HEK293 (cell line): ENCODE data around the gene TMX2.

Experiments used
- EGR2 ChIP-seq: fragments of 450-650 bp; formaldehyde crosslinking; IDR thresholded peaks from 2 replicates; pipeline ENCODE4 v1.5.1; 2016; ENCODE audit warnings: low read depth, missing biosample characterization, missing genetic modification characterization
- KLF1 ChIP-seq: fragments of 450-650 bp; formaldehyde crosslinking; IDR thresholded peaks from 2 replicates; pipeline ENCODE4 v1.5.1; 2016; ENCODE audit warnings: missing biosample characterization, missing genetic modification characterization
- KLF17 ChIP-seq: fragments of 450-650 bp; formaldehyde crosslinking; IDR thresholded peaks from 2 replicates; pipeline ENCODE4 v1.5.1; 2016; ENCODE audit warnings: missing biosample characterization, missing genetic modification characterization
- PRDM10 ChIP-seq: fragments of 450-650 bp; formaldehyde crosslinking; IDR thresholded peaks from 2 replicates; pipeline ENCODE4 v1.5.1; 2016; ENCODE audit warnings: missing biosample characterization, missing genetic modification characterization
- ZBTB11 ChIP-seq: fragments of 450-650 bp; formaldehyde crosslinking; conservative IDR thresholded peaks from 2 replicates; pipeline ENCODE4 v1.5.1; 2016; ENCODE audit warnings: low read depth, missing biosample characterization, missing genetic modification characterization
- ZEB2 ChIP-seq: fragments of 450-650 bp; formaldehyde crosslinking; IDR thresholded peaks from 2 replicates; pipeline ENCODE4 v1.5.1; 2016; ENCODE audit warnings: missing biosample characterization, missing genetic modification characterization
- ZFP37 ChIP-seq: fragments of 450-650 bp; formaldehyde crosslinking; IDR thresholded peaks from 2 replicates; pipeline ENCODE4 v1.5.1; 2016; ENCODE audit warnings: missing biosample characterization, missing genetic modification characterization
- ZNF112 ChIP-seq: fragments of 450-650 bp; formaldehyde crosslinking; IDR thresholded peaks from 2 replicates; pipeline ENCODE4 v1.5.0; 2017; ENCODE audit warnings: missing biosample characterization, missing genetic modification characterization
- ZNF19 ChIP-seq: fragments of 450-650 bp; formaldehyde crosslinking; IDR thresholded peaks from 2 replicates; pipeline ENCODE4; 2016; ENCODE audit warnings: missing biosample characterization, missing genetic modification characterization, low read depth
- ZNF2 ChIP-seq: fragments of 450-650 bp; formaldehyde crosslinking; IDR thresholded peaks from 2 replicates; pipeline ENCODE4 v1.5.1; 2016; ENCODE audit warnings: missing biosample characterization, missing genetic modification characterization
- ZNF398 ChIP-seq: fragments of 450-650 bp; formaldehyde crosslinking; IDR thresholded peaks from 2 replicates; pipeline ENCODE4 v1.5.1; 2017; ENCODE audit warnings: missing biosample characterization, missing genetic modification characterization
- ZNF449 ChIP-seq: fragments of 450-650 bp; formaldehyde crosslinking; IDR thresholded peaks from 2 replicates; pipeline ENCODE4 v1.5.1; 2017; ENCODE audit warnings: missing biosample characterization, mild to moderate bottlenecking, missing genetic modification characterization, moderate library complexity
- ZNF624 ChIP-seq: fragments of 450-650 bp; formaldehyde crosslinking; IDR thresholded peaks from 2 replicates; pipeline ENCODE4 v1.5.1; 2017; ENCODE audit warnings: missing biosample characterization, missing genetic modification characterization
- ZNF658 ChIP-seq: fragments of 450-650 bp; formaldehyde crosslinking; IDR thresholded peaks from 2 replicates; pipeline ENCODE4; 2016; ENCODE audit warnings: missing biosample characterization, missing genetic modification characterization
- ZNF701 ChIP-seq: fragments of 450-650 bp; formaldehyde crosslinking; IDR thresholded peaks from 2 replicates; pipeline ENCODE4 v1.5.1; 2016; ENCODE audit warnings: missing biosample characterization, missing genetic modification characterization
- ZNF747 ChIP-seq: fragments of 450-650 bp; formaldehyde crosslinking; IDR thresholded peaks from 2 replicates; pipeline ENCODE4 v1.5.1; 2016; ENCODE audit warnings: missing biosample characterization, missing genetic modification characterization
- ZNF791 ChIP-seq: fragments of 450-650 bp; formaldehyde crosslinking; IDR thresholded peaks from 2 replicates; pipeline ENCODE4 v1.5.1; 2016; ENCODE audit warnings: missing biosample characterization, missing genetic modification characterization
- ZSCAN5A ChIP-seq: fragments of 450-650 bp; formaldehyde crosslinking; IDR thresholded peaks from 2 replicates; pipeline ENCODE4 v1.5.1; 2016; ENCODE audit warnings: missing biosample characterization, missing genetic modification characterization

The TMX2 gene

GRCh38 chr11:57741132-57742086 lies 29.0 kb downstream of the TMX2 start, which contains the start of gene SELENOH (continued):
- peak; percentile 99 for TF ChIP-seq ZBTB11 (tag by site-specific recombination)
- no peak for TF ChIP-seq ZNF624 (tag by site-specific recombination)
- no peak for TF ChIP-seq ZNF791 (tag by site-specific recombination)
- no peak for TF ChIP-seq ZNF112 (tag by site-specific recombination)
- TF ChIP-seq PRDM10, result peak; percentile 99
- TF ChIP-seq KLF1, result peak; percentile 68
- peak; percentile 80 for TF ChIP-seq EGR2 (tag by site-specific recombination)
- TF ChIP-seq ZNF2 (tag by site-specific recombination), result peak; percentile 96
- TF ChIP-seq KLF17 (tag by site-specific recombination), result peak; percentile 96
- TF ChIP-seq ZNF449 (tag by site-specific recombination), result 0 out of 2 replicates have a peak, but pooled peaks have one; percentile 25
- TF ChIP-seq ZNF19 (tag by site-specific recombination), result no peak
- 0 out of 2 replicates have a peak, but pooled peaks have one; percentile 12 for TF ChIP-seq ZNF398 (tag by site-specific recombination)
- TF ChIP-seq ZNF747 (tag by site-specific recombination), result no peak
- no peak for TF ChIP-seq ZNF701 (tag by site-specific recombination)
- TF ChIP-seq ZSCAN5A (tag by site-specific recombination), result peak; percentile 96
- peak; percentile 76 for TF ChIP-seq ZEB2
- TF ChIP-seq ZFP37 (tag by site-specific recombination), result peak; percentile 91
- no peak for TF ChIP-seq ZNF658
- TF ChIP-seq, all 188 proteins: peak for 79
